Skeletal muscle satellite cell (primary cell): ENCODE results near the gene CPNE8.

Experiments used
- H3K27me3 ChIP-seq: 2 replicates; pipeline ENCODE4 v1.7.0; 2013; ENCODE audit warnings: low read length; ENCODE audit not compliant: control insufficient read depth, insufficient read depth
- H3K36me3 ChIP-seq: 2 replicates; pipeline ENCODE4 v1.7.0; 2013; ENCODE audit warnings: mild to moderate bottlenecking, control low read depth, low read length; ENCODE audit not compliant: insufficient read depth
- H3K4me1 ChIP-seq: 2 replicates; pipeline ENCODE4 v1.7.0; 2013; ENCODE audit warnings: low read length; ENCODE audit not compliant: control insufficient read depth, insufficient read depth
- H3K4me2 ChIP-seq: 2 replicates; pipeline ENCODE4 v1.7.0; 2013; ENCODE audit warnings: mild to moderate bottlenecking, low read length
- H3K4me3 ChIP-seq: 2 replicates; pipeline ENCODE4 v1.7.0; 2013; ENCODE audit warnings: low read length
- H3K9ac ChIP-seq: 2 replicates; pipeline ENCODE4 v1.7.0; 2013; ENCODE audit warnings: mild to moderate bottlenecking, low read depth, low read length, moderate library complexity
- H3K9me3 ChIP-seq: replicated peaks from 2 replicates; pipeline ENCODE4 v1.7.0; 2013; ENCODE audit warnings: mild to moderate bottlenecking, control low read depth, low read length

The CPNE8 gene

DNA sequence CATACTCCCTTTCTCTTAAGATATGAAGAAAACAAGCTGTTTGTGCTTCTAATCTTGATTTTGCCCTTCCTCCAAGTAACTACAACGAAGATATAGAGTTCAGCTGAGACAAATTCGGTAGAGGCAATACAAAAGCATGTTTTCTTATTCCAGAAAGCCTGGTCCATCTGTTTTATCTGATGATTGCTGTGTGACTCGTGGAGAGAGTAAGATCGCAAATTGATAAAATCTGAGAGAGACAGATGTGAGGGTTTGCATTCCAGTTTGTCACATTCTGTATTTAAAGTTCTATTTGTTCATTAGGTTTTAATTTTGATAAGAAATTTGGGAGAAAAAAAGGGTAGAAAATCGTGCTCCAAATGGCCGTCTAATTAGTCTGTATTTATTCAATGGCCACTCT is 192.1 kb downstream of the CPNE8 start:
- no peaks in the 10 kb centered on the region for H3K36me3 ChIP-seq
- no peak overlapping the region for H3K9ac ChIP-seq
- no peak overlapping the region for H3K4me2 ChIP-seq
- no peaks in the 10 kb centered on the region for H3K9me3 ChIP-seq
- H3K4me1 ChIP-seq, result no peaks in the 10 kb centered on the region
- no peak overlapping the region for H3K4me3 ChIP-seq
- no peaks in the 10 kb centered on the region for H3K27me3 ChIP-seq

GRCh38 chr12:38711054-38711453 is 194.3 kb downstream of the CPNE8 start:
- Histone ChIP-seq H3K4me3 (no peak overlapping the region), H3K9ac (no peak overlapping the region), H3K4me1 (no peaks in the 10 kb centered on the region), H3K4me2 (no peak overlapping the region), H3K9me3 (no peaks in the 10 kb centered on the region), H3K27me3 (no peaks in the 10 kb centered on the region), H3K36me3 (no peaks in the 10 kb centered on the region)

DNA sequence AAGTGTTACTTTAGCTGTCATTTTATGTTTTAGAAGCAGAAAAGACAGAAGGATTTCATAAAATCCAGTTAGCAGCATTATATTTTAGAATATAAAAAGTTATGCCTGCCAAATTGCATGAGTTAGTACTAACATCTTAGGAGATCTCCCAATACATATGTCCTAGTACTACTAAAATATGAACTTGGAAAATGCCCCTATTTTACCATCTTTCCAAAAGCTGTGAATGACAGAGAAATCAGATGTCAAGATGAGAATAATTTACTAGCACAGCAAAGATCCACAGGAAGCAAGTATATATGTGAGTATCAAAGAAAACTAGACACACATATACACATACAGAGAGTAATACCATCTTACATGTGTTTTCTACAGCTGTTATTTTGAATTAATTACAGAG is 196.9 kb downstream of the CPNE8 start:
- H3K9ac ChIP-seq, result no peak overlapping the region
- H3K36me3 ChIP-seq, result no peaks in the 10 kb centered on the region
- H3K4me3 ChIP-seq, result no peak overlapping the region
- no peaks in the 10 kb centered on the region for H3K9me3 ChIP-seq
- no peak overlapping the region for H3K4me2 ChIP-seq
- H3K27me3 ChIP-seq, result no peaks in the 10 kb centered on the region
- no peaks in the 10 kb centered on the region for H3K4me1 ChIP-seq

DNA sequence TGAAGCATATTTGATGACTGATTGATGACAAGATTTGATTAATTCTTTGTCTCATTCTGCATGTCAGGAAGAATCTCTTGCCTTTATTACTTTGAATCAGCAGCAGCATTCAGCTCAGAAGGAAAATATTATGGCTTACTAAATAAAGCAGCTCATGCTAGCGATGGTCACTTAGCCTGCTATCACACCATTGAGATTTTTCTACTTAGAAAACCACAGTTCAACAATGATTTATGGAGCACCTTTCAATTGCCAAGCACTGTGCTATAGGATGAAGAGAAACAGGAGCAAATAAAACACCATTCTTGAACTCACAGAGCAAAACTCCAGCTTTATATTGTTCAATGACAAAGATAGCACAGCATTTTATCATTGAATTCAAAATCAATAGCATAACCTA is 197.7 kb downstream of the CPNE8 start:
- no peaks in the 10 kb centered on the region for H3K4me1 ChIP-seq
- H3K4me3 ChIP-seq, result no peak overlapping the region
- H3K9ac ChIP-seq, result no peak overlapping the region
- no peaks in the 10 kb centered on the region for H3K27me3 ChIP-seq
- no peaks in the 10 kb centered on the region for H3K36me3 ChIP-seq
- H3K9me3 ChIP-seq, result no peaks in the 10 kb centered on the region
- H3K4me2 ChIP-seq, result no peak overlapping the region

DNA sequence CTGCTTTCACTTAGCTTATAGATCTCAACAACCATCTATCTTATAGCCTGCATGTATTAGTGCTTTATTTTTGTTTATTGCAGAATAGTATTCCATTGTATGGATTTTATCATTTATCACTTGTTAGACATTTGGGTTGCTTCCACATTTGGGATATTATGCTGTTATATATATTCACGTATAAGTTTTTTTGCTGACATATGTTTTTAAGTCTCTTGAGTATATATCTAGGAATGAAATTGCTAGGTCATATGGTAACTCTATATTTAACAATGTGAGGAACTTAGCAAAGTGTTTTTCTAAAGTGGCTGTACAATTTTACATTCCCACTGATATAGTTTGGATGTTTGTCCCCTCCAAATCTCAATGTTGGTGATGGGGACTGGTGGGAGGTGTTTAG is 208.1 kb downstream of the CPNE8 start:
- no peaks in the 10 kb centered on the region for H3K27me3 ChIP-seq
- no peak overlapping the region for H3K9ac ChIP-seq
- no peak overlapping the region for H3K4me3 ChIP-seq
- H3K4me2 ChIP-seq, result no peak overlapping the region
- no peaks in the 10 kb centered on the region for H3K9me3 ChIP-seq
- no peaks in the 10 kb centered on the region for H3K4me1 ChIP-seq
- H3K36me3 ChIP-seq, result no peaks in the 10 kb centered on the region

DNA sequence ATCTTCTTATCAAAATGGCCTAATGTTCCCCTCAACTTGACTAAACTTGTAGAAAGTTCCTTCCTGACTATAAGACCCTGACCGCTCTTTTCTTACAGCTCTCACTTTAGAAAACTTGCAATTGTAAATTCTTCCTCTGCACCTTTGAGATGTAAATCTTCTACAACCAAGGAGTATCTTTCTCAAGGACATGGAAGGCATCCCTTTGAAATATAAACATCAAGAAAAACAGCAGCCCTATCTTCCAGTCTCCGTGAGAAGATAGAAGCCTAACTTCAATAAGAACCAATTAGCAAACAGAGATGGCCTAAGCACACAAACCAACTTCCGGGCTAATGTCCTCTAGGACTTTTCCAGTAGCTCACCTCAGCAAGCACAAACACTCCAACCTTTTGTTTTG is 210.3 kb downstream of the CPNE8 start:
- H3K4me3 ChIP-seq, result no peak overlapping the region
- H3K27me3 ChIP-seq, result no peaks in the 10 kb centered on the region
- H3K9me3 ChIP-seq, result no peaks in the 10 kb centered on the region
- H3K9ac ChIP-seq, result no peak overlapping the region
- H3K4me2 ChIP-seq, result no peak overlapping the region
- H3K4me1 ChIP-seq, result no peaks in the 10 kb centered on the region
- no peaks in the 10 kb centered on the region for H3K36me3 ChIP-seq

- H3K27me3 ChIP-seq, result no peaks in the 10 kb centered on the region
- H3K9ac ChIP-seq, result no peak overlapping the region
- no peaks in the 10 kb centered on the region for H3K4me1 ChIP-seq
- H3K9me3 ChIP-seq, result no peaks in the 10 kb centered on the region
- H3K4me3 ChIP-seq, result no peak overlapping the region
- no peak overlapping the region for H3K4me2 ChIP-seq
- H3K36me3 ChIP-seq, result no peaks in the 10 kb centered on the region
Measured at GRCh38 chr12:38691164-38691563, 214.2 kb downstream of the CPNE8 start.

DNA sequence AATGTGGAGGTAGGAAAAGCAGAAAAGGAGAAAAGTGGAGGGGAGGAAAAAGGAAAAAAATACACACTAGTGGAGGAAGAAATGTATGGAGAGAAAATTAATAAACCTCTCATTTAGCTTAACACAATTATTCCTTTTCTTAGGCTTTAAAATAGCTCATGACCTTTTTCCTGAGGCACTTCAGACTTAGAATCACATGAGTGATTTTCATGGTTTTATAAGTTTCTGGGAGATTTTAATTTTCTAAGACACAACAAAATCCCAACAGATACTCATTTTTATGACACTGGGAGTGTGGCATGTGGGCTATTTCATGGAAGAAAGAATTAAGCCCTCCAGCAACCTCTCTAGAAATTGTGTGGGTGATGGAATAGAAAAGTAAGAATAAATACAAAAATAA is 214.7 kb downstream of the CPNE8 start:
- H3K9me3 ChIP-seq, result no peaks in the 10 kb centered on the region
- no peaks in the 10 kb centered on the region for H3K4me1 ChIP-seq

DNA sequence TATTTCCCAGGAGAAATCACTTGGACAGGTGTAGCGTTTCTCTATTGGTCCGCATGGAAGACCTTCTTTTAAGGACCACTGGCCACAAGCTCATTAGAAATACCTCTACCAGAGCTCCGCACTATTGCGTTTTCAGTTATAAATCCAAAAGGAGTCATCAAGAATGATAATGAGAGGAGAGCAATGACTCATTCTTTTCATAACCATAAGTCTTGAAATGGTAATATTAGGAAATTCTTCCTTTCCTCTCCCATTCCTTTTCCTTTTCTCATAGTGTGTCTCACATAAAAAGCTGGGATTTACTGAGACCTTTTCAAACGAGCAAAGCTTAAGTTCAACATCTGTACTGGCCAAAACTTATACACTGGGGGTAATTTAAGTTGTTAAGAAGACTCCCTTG is 215.7 kb downstream of the CPNE8 start:
- H3K9ac ChIP-seq, result no peak overlapping the region
- no peaks in the 10 kb centered on the region for H3K27me3 ChIP-seq
- H3K4me2 ChIP-seq, result no peak overlapping the region
- no peaks in the 10 kb centered on the region for H3K9me3 ChIP-seq
- H3K36me3 ChIP-seq, result no peaks in the 10 kb centered on the region
- H3K4me3 ChIP-seq, result no peak overlapping the region
- H3K4me1 ChIP-seq, result no peaks in the 10 kb centered on the region

More for the DNA sequence above, 214.7 kb downstream of the CPNE8 start:
- H3K36me3 ChIP-seq, result no peaks in the 10 kb centered on the region
- H3K4me3 ChIP-seq, result no peak overlapping the region
- H3K27me3 ChIP-seq, result no peaks in the 10 kb centered on the region
- no peak overlapping the region for H3K4me2 ChIP-seq
- H3K9ac ChIP-seq, result no peak overlapping the region

GRCh38 chr12:38689195-38689594 is 216.2 kb downstream of the CPNE8 start:
- no peaks in the 10 kb centered on the region for H3K4me1 ChIP-seq
- no peaks in the 10 kb centered on the region for H3K9me3 ChIP-seq
- no peaks in the 10 kb centered on the region for H3K27me3 ChIP-seq
- no peaks in the 10 kb centered on the region for H3K36me3 ChIP-seq
- H3K4me2 ChIP-seq, result no peak overlapping the region
- H3K9ac ChIP-seq, result no peak overlapping the region
- H3K4me3 ChIP-seq, result no peak overlapping the region

DNA sequence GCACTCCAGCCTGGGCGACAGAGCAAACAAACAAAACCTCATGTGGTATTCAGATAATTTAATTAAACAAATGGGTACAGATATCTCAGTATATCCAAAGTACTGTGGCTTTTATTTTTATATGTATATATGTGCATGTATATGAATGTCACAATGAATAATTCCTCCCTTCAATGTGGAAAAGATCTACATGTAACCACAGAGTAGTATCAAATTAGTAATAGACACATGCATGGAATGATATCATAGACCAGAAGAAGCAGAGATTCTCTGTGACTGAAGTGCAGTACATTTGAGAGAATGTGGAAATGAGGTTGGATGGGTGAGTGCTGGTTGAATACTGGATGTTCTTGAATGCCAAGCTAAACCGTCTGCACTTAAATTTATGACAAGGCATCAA is 222.9 kb downstream of the CPNE8 start:
- H3K36me3 ChIP-seq, result no peaks in the 10 kb centered on the region
- H3K9ac ChIP-seq, result no peak overlapping the region
- H3K4me2 ChIP-seq, result no peak overlapping the region
- H3K9me3 ChIP-seq, result no peaks in the 10 kb centered on the region
- H3K27me3 ChIP-seq, result no peaks in the 10 kb centered on the region
- no peak overlapping the region for H3K4me3 ChIP-seq
- no peaks in the 10 kb centered on the region for H3K4me1 ChIP-seq

GRCh38 chr12:38669530-38669929 is 235.9 kb downstream of the CPNE8 start:
- no peak overlapping the region for H3K4me2 ChIP-seq
- H3K4me3 ChIP-seq, result no peak overlapping the region
- H3K9ac ChIP-seq, result no peak overlapping the region
- H3K9me3 ChIP-seq, result no peaks in the 10 kb centered on the region
- no peaks in the 10 kb centered on the region for H3K4me1 ChIP-seq
- H3K36me3 ChIP-seq, result no peaks in the 10 kb centered on the region
- H3K27me3 ChIP-seq, result no peaks in the 10 kb centered on the region
